Chondrocyte (in vitro differentiated cells): ENCODE data around the gene CDT1. TPM values are rescaled to one million over a fixed set of nuclear protein-coding genes. Genes with fewer than 3 reads are reported as not detected.

ENCODE experiments used
- DNase-seq: peaks from one replicate; pipeline ENCODE4 v3.0.0; 2021; ENCODE audit warnings: mixed read lengths, low spot score
- H3K27ac Mint-ChIP-seq: one replicate; pipeline ENCODE4 v1.8.0; 2021; ENCODE audit warnings: mild to moderate bottlenecking, moderate library complexity, mixed read lengths; ENCODE audit not compliant: unreplicated experiment
- H3K27me3 Mint-ChIP-seq: 2 replicates; pipeline ENCODE4 v1.8.0; 2021; ENCODE audit warnings: low read depth, mixed read lengths
- H3K36me3 Mint-ChIP-seq: 2 replicates; pipeline ENCODE4 v1.8.0; 2021; ENCODE audit warnings: low read depth, mixed read lengths
- H3K4me1 Mint-ChIP-seq: 2 replicates; pipeline ENCODE4 v1.8.0; 2021; ENCODE audit warnings: low read depth, mild to moderate bottlenecking, mixed read lengths
- H3K4me3 Mint-ChIP-seq: one replicate; pipeline ENCODE4 v1.8.0; 2021; ENCODE audit warnings: mild to moderate bottlenecking, moderate library complexity, mixed read lengths; ENCODE audit not compliant: unreplicated experiment
- H3K9me3 Mint-ChIP-seq: 2 replicates; pipeline ENCODE4 v1.8.0; 2021; ENCODE audit warnings: low read depth, mixed read lengths
- CTCF ChIP-seq: fragments of 200-600 bp; sonication (generic); IDR thresholded peaks from 2 replicates; pipeline ENCODE4 v1.5.0; 2021; ENCODE audit warnings: antibody characterized with exemption, mild to moderate bottlenecking, moderate library complexity
- total RNA-seq: library from RNA; stranded (reverse); gene quantifications from 3 replicates; pipeline ENCODE4 v1.2.1, GENCODE V29; 2021

Gene CDT1
- total RNA-seq, 1 donor from 2014 or later, result 3.7 TPM

DNA sequence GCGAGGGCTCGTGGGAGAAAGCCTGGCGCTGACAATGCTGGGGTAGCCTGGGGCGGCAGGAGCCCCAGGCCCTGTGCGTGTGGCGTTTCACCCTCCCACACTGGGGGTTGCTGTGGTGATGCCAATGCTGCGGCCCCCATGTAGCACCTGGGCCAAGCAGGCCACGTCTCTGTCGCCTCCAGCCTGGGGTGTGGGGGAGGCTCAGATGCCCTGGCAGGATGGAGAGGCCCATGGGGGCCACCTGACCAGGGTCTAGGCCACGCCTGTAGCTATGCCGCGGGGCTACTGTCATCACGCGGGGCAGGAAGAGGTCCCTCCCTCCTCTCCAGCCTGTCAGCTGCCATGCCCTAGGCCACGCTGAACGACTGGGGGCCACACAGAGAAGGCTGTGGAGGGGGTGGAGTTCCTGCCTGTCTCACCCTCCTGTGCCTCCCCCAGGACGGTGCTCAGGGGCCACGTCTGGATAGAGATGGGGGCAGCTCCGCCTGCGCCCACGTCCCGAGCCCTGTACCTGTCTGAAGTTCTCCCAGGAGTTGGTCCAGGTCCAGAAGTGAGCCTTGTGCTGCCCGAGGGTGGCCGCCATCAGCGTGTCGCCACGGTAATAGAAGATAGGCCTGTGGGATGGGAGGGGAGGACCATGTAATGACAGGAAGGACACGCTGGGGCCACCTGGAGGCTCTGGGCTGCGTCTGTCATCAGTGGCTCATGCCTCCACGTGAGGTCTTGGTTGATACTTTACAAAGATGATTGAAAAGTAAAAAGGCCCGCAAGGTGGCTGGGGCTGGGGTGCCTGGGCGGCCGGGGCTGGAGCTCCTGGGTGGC lies 20.9 kb downstream of the CDT1 start:
- TF ChIP-seq CTCF, result no peak
- Mint-ChIP-seq H3K4me3 (no peak overlapping the region), H3K27me3 (no peaks in the 10 kb centered on the region), H3K9me3 (no peaks in the 10 kb centered on the region), H3K27ac (no peak overlapping the region), H3K4me1 (no peaks in the 10 kb centered on the region), H3K36me3 (peaks cover 1% of the 10 kb centered on the region)
- no peak for DNase-seq

- no peaks in the 10 kb centered on the region for H3K27me3 Mint-ChIP-seq
- H3K27ac Mint-ChIP-seq, result no peak overlapping the region
- peaks cover 1% of the 10 kb centered on the region for H3K36me3 Mint-ChIP-seq
- no peak for TF ChIP-seq CTCF
- DNase-seq, result no peak
- no peak overlapping the region for H3K4me3 Mint-ChIP-seq
- no peaks in the 10 kb centered on the region for H3K9me3 Mint-ChIP-seq
- no peaks in the 10 kb centered on the region for H3K4me1 Mint-ChIP-seq
These were observed 21.6 kb downstream of the CDT1 start for GRCh38 chr16:88825146-88825545.

DNA sequence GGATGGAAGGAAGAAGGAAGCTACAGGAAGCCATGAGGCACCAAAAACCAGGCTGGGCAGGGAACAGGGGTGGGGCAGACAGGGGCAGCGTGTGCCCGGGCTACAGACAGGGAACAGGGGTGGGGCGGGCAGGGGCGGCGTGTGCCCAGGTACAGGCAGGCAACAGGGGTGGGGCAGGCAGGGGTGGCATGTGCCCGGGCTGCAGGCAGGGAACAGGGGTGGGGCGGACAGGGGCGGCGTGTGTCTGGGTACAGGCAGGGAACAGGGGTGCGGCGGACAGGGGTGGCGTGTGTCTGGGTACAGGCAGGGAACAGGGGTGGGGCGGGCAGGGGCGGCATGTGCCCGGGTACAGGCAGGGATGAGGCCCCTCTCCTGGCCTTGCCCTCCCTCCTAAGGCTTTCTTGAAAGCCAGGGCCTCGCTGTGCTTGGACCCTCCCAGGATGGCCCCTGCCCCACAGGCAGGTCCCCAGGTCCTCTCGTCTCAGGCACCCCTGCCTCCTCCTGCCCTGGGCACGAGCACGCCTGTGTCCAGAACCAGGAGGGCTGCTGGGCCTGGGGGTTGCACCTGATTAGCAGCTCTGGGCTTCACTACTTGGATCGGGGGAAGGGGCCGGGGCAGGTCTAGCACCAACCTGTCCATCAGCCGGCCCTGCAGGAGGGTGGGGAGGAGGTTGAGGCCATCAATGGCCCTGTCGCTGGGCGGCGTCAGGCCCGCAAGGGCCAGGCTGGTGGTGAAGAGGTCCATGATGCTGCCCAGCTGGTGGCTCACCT lies 22.7 kb downstream of the CDT1 start:
- TF ChIP-seq CTCF, result no peak
- Mint-ChIP-seq H3K4me3 (no peak overlapping the region), H3K4me1 (no peaks in the 10 kb centered on the region), H3K27me3 (no peaks in the 10 kb centered on the region), H3K27ac (no peak overlapping the region), H3K36me3 (peaks cover 3% of the 10 kb centered on the region), H3K9me3 (no peaks in the 10 kb centered on the region)
- DNase-seq, result no peak

DNA sequence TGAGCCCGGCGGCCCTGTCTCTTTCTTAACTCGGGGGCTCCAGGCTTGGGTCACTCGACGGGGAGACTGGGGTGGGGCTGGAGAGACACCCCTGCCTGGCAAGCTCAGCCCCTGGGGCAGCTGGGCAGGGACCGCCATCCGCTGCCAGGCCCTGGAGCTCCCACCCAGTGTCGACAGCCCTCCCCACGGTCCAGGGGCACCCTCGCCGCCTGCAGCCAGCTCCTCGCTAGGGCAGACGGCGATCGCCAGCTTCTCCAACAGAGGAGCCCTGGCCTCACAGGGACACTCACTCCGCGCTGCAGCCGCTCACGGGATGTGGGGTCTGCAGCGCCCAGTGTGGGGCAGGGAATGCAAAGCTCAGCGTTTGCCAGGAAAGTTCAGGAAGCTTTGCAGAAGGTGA lies 24.1 kb downstream of the CDT1 start:
- no peak for DNase-seq
- no peak overlapping the region for H3K4me3 Mint-ChIP-seq
- H3K36me3 Mint-ChIP-seq, result peaks cover 1% of the 10 kb centered on the region
- H3K27ac Mint-ChIP-seq, result no peak overlapping the region
- H3K27me3 Mint-ChIP-seq, result no peaks in the 10 kb centered on the region
- no peaks in the 10 kb centered on the region for H3K4me1 Mint-ChIP-seq
- no peak for TF ChIP-seq CTCF
- no peaks in the 10 kb centered on the region for H3K9me3 Mint-ChIP-seq

DNA sequence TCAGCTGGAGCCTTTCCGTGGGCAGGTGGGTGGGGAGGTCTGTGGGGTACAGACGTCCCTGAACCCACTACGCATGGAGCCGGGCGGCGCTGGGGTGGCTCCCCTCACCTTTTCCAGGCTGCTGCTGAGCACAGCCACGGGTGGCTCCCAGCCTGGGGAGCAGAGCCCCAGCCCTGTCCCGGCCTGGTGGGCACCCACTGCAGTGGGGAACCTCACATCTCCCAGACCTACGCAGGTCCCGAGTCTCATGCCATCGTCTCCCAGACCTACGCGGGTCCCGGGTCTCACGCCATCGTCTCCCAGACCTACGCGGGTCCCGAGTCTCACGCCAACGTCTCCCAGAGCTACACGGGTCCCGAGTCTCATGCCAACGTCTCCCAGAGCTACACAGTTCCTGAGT lies 25.1 kb downstream of the CDT1 start:
- H3K4me3 Mint-ChIP-seq, result no peak overlapping the region
- DNase-seq, result no peak
- H3K9me3 Mint-ChIP-seq, result no peaks in the 10 kb centered on the region
- TF ChIP-seq CTCF, result no peak
- no peaks in the 10 kb centered on the region for H3K4me1 Mint-ChIP-seq
- H3K27ac Mint-ChIP-seq, result no peak overlapping the region
- H3K36me3 Mint-ChIP-seq, result peaks cover 1% of the 10 kb centered on the region
- no peaks in the 10 kb centered on the region for H3K27me3 Mint-ChIP-seq
